B cell (primary cell): ENCODE results near the gene TMEM132D.

Experiments
- CTCF ChIP-seq: fragments of 200-600 bp; IDR thresholded peaks from one replicate; pipeline ENCODE4 v1.8.0; 2022; ENCODE audit warnings: antibody characterized with exemption, mild to moderate bottlenecking
- EZH2 ChIP-seq: IDR thresholded peaks from 2 replicates; pipeline ENCODE4 v1.6.1; 2012; ENCODE audit warnings: borderline replicate concordance, low read depth, mild to moderate bottlenecking, moderate library complexity, low read length; ENCODE audit not compliant: insufficient read depth, poor library complexity, severe bottlenecking

- TF ChIP-seq CTCF (no peak), EZH2 (no peak)
Measured at GRCh38 chr12:129339336-129339735, 564.5 kb downstream of the TMEM132D start.
